Dedifferentiated amniotic fluid mesenchymal stem cell (primary cell): ENCODE data around the gene GIT1.

Experiments used
- DNase-seq: peaks from one replicate; pipeline ENCODE4 v3.0.0-alpha.2; 2016; ENCODE audit errors: extremely low spot score

GIT1 gene

GRCh38 chr17:29616300-29617048 is 27.0 kb upstream of the GIT1 start:
- DNase-seq: no peak

GRCh38 chr17:29615492-29616299 is 26.2 kb upstream of the GIT1 start:
- DNase-seq: peak; percentile 75

- no peak for DNase-seq
Observed at GRCh38 chr17:29615048-29615385, 25.6 kb upstream of the GIT1 start.

GRCh38 chr17:29614349-29615047 is 25.1 kb upstream of the GIT1 start:
- no peak for DNase-seq

GRCh38 chr17:29613856-29614255 is 24.4 kb upstream of the GIT1 start:
- DNase-seq: no peak

GRCh38 chr17:29613352-29613837 is 23.9 kb upstream of the GIT1 start:
- DNase-seq: peak; percentile 64

GRCh38 chr17:29612404-29613280 is 23.2 kb upstream of the GIT1 start:
- no peak for DNase-seq

GRCh38 chr17:29612094-29612403 is 22.6 kb upstream of the GIT1 start:
- DNase-seq: no peak

- no peak for DNase-seq
Observed at GRCh38 chr17:29611351-29612093, 22.1 kb upstream of the GIT1 start.

GRCh38 chr17:29610395-29610794 is 20.9 kb upstream of the GIT1 start:
- no peak for DNase-seq

- DNase-seq: no peak
Observed at GRCh38 chr17:29608986-29609385, 19.5 kb upstream of the GIT1 start.

- DNase-seq: no peak
Observed at GRCh38 chr17:29607557-29608195, 18.2 kb upstream of the GIT1 start.

GRCh38 chr17:29603109-29603674 is 13.7 kb upstream of the GIT1 start:
- DNase-seq: no peak

- DNase-seq: no peak
Observed at GRCh38 chr17:29597361-29598172, 8.1 kb upstream of the GIT1 start.

GRCh38 chr17:29596811-29597210 is 7.4 kb upstream of the GIT1 start:
- no peak for DNase-seq

- DNase-seq: no peak
Observed at GRCh38 chr17:29595943-29596774, 6.7 kb upstream of the GIT1 start.

GRCh38 chr17:29595107-29595942 is 5.9 kb upstream of the GIT1 start:
- DNase-seq: no peak
